Stimulated activated CD4-positive, alpha-beta T cell treated with anti-CD3 and anti-CD28 coated beads, Interleukin-15, amount 100 ng/mL, for 24 hours (primary cell): ENCODE data around the gene MACROD2.
"Not testable (repeated sequence)": the region's sequence is repeated elsewhere in the genome, so short reads cannot be mapped to it uniquely, and the experiment has no call there.

Source experiments
- DNase-seq: peaks from one replicate; pipeline ENCODE4 v3.0.0-alpha.2; 2020

Gene MACROD2

DNA sequence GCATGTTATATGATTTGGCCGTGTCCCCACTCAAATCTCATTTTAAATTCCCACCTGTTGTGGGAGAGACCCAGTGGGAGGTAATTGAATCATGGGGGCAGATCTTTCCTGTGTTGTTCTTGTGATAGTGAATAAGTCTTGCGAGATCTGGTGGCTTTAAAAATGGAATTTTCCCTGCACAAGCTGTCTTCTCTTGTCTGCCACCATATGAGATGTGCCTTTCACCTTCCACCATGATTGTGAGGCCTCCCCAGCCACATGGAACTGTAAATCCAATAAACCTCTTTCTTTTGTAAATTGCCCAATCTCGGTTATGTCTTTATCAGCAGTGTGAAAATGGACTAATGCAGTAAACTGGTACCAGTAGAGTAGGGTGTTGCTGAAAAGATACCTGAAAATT lies 986.2 kb downstream of the MACROD2 start:
- DNase-seq: not testable (repeated sequence)

GRCh38 chr20:14982324-14982723 lies 987.0 kb downstream of the MACROD2 start:
- not testable (repeated sequence) for DNase-seq

GRCh38 chr20:14984305-14984704 lies 989.0 kb downstream of the MACROD2 start:
- no peak for DNase-seq

DNA sequence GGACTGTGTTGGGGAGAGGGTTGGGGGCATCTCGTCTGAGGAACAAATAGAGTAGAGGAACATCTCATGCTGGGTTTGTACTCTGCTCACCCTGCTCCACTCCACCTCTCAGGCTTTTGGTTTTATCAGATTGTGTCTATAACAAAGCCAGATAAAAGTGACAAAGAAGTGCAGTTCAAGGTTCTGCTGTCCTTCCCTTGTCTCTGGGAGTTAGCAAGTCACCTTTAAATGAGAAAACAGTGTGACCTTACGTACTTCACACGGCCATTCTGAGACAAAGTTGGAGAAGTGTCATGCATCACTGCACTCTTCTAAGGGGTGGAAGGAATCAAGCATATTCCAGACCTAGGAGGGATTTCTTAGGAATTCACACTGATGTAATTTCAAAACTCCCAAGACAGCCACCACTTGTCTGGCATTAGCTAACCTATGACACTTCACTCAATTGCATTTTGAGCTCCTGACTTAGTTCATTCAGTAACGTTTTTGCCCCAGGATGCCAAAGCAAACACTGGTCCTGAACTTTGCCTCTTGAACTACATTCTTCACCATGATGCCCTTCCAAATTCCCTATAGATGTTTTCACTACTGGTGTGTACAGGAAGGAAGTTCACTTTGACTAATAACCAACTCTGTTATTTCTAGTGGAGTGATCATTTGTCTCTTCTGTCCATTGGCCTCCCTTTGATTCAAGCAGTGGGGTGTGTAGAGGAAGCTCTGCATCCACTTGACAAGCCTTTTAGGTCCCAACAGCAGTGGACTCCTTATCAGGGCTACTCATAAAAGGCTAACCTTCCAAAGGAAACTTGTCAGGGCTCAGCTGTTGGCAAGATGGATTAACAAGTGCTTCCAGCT lies 989.7 kb downstream of the MACROD2 start:
- no peak for DNase-seq

GRCh38 chr20:14986026-14986655 lies 990.8 kb downstream of the MACROD2 start:
- no peak for DNase-seq

DNA sequence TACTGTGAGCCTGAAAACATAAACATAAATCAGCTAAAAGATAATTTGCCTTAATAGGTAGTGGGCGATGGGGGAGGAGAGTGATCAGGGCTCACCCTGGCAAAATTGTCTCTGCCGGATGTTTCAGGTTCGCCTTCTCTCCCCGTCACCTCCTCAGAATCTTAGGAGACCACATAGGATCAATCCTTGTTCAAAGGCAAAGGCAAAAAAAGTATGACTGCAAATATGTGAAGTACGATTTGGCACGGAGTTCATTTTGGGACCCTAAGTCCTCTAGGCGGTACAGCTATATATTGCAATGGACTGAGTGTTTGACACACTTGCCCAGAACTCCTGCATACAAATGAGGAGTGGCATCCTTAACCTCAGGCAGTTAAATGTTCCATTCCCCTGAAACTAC lies 991.3 kb downstream of the MACROD2 start:
- no peak for DNase-seq

- no peak for DNase-seq
These were observed 994.4 kb downstream of the MACROD2 start for GRCh38 chr20:14989535-14990290.

- DNase-seq: no peak
These were observed 995.7 kb downstream of the MACROD2 start for GRCh38 chr20:14991023-14991422.

DNA sequence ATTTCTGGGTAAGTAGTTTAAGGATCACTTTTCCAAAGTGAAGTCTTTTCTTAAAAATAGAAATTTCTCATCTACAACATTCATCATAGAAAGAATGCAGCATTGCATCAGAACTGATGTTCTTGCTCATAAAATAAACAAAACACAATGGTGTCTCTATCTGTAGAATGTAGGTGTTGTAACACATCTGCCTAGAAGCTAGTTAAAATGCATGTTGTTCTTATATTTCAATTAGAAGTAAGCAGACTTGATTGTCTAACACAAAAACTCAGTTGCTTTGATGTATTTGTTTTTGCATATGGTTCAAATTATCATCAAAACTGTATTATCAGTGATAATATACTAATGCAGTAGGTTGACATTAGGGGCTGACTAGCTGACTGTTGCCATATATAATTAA lies 996.8 kb downstream of the MACROD2 start:
- DNase-seq: no peak

DNA sequence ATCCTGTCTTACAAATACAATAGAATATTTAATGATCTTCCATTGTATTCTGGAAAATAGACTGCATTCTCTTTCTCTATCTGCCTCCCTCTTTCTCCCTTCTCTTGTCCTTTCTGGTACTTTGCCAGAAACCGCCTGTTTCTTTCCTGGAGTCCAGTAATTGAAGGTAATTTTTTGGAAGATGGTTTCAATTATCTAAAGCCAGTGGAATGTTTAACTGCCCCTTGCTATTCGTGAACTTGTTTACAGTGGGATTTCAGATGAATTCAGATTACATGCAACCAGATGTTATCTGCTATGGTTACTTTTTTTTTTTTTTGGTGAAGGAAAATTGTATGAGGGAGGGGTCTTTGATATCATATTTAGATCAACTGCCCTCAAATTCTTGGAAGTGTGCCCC lies 997.6 kb downstream of the MACROD2 start:
- DNase-seq: no peak

DNA sequence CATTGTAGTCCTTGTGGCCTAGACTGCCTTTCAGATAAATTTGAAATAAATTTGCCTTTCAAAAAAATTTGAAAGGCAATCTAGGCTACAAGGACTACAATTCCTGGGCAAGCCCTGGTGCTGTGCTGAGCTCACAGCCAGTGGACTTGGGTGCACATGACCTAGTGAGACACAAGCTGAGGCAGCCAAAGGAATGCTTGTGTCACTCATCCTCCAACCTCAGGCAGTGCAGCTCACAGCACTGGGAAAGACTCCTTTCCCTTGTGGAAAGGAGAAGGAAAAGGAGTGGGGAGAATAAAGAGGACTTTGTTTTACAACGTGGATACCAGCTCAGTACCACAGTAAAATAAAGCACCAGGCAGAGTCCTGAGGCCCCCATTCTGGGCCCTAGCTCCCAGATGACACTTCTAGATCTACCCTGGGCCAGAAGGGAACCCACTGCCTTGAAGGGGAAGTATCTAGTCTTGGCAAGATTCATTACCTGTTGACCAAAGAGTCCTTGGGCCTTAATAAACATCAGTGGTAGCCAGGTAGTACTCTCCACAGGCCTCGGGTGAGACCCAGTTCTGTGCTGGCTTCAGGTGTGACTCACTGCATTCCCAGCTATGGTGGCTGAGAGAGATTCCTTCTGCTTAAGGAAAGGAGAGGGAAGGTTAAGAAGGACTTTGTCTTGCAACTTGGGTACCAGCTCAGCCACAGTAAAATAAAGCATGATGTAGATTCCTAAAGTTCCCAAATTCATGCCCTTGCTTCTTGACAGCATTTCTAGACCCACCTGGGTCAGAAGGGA lies 1001.8 kb downstream of the MACROD2 start:
- DNase-seq: no peak

DNA sequence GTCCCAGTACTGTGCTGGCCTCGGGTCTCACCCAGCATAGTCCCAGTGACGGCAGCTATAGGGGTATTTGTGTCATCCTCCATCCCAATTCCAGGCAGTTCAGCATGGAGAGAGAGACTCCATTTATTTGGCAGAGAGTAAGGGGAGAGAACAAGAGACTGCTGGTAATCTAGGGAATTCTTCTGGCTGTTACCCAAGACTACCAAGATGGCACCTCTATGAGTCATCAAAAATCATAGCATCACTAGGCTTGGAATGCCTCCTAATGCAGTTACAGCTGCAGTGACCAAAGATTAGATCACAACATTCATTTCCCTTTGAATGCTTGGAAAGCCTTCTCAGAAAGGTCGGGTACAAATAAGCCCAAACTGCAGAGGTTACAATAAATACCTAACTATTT lies 1002.5 kb downstream of the MACROD2 start:
- DNase-seq: no peak

GRCh38 chr20:15005300-15005986 lies 1010.1 kb downstream of the MACROD2 start:
- no peak for DNase-seq

- no peak for DNase-seq
These were observed 1016.3 kb downstream of the MACROD2 start for GRCh38 chr20:15011631-15012030.

DNA sequence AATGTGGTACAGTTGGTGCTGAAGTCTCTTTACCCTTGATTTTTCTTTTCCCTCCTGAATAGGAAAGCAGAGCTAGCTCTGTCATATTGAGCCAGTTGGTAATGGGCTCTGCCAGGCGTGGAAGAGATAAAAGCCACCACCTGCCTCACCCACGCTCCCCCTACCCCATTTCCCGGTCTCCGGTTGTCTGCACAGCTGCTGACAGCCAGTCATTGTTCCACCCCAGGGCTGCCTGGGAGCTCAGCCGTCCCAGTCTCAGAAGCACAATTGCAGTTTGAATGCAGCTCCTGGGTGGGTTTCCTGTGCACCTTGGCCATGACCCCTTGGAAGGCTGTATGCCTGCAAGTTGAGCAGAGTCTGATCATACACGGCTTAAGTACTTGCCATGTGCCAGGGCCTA lies 1017.2 kb downstream of the MACROD2 start:
- no peak for DNase-seq

GRCh38 chr20:15016875-15017274 lies 1021.6 kb downstream of the MACROD2 start:
- not testable (repeated sequence) for DNase-seq

- DNase-seq: no peak
These were observed 1023.6 kb downstream of the MACROD2 start for GRCh38 chr20:15018966-15019365.

DNA sequence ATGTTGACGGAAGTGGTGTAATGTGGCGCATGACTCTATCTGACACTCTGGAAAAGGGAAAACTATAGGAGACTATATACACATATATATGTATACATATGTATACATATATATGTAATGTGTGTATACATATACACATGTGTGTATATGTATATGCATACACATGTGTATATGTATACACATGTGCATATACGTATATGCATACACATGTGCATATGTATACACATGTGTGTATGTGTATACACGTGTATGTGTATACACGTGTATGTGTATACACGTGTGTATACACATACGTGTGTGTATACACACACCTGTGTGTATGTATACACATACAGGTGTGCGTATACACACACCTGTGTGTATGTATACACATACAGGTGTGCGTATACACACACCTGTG lies 1025.5 kb downstream of the MACROD2 start:
- DNase-seq: no peak

DNA sequence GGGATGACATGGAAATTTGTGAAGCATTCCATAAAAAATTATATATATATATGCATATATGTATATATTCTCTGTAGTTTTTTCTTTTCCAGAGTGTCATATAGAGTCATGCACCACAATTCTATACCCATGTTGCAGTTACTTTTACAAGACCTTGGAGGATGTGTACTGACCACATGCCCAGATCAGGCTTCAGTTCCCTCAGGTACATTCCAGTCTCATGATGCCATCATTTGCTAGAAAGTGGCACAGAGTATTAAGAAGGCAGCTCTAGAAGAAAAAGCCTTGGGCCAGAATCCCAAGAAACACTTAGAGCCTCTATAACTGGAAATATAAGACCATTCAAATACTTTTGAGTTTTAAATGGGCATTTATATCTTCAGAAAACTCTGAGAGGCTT lies 1027.6 kb downstream of the MACROD2 start:
- DNase-seq: no peak

- DNase-seq: no peak
These were observed 1031.4 kb downstream of the MACROD2 start for GRCh38 chr20:15026759-15027158.

DNA sequence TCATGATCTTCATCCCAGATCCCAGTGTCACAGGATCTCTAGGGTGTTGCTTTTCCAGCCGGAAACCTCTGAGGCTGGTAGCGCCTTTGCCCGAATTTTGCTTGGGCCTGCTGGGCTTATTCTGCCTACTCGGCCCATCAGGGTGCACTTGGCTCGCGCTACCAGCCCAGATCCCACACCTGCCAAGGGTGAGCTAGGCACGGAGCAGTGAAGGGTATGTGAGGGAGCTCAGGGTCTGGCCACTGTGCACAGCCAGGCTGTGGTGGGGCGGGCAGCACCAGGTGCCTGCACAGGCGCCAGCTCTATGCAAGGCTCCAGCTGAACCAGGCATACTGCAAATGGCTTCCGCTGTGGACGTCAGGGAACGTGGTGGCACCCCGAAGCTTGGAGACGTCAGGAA lies 1035.5 kb downstream of the MACROD2 start:
- DNase-seq: no peak
